Measurements from ENCODE around the gene GNG2. TPM values are rescaled to one million over a fixed set of nuclear protein-coding genes. Genes with fewer than 3 reads are reported as not detected.

Gene GNG2
- total RNA-seq, 1 experiment from 2014 or later: 0.23 TPM

DNA sequence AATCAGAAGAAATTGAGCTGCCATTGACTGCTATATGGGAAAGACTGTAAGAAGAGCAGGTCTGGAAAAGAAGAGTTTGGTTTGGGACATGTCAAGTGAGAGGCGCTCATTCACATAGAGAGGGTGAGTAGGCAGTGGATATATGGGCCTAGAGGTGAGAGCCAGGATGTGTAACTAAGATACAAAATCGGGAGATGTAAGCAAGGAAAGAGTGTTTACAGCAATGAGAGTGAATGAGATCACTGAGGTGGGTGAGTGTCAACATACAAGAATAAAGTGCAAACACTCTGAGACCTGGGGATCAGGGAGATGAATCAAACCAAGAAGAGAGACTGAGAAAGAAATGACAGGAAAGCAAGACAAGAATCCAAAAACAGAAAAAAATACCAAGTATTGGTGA, 70.9 kb downstream of the GNG2 start:
- Histone ChIP-seq H3K27me3 (ENCODE audit: control insufficient read depth, insufficient read depth, low read length) (no peaks in the 10 kb centered on the region), H3K9me3 (ENCODE audit: control insufficient read depth, insufficient read depth, low read depth, low read length) (no peaks in the 10 kb centered on the region), H3K36me3 (ENCODE audit: control insufficient read depth, insufficient read depth, low read length) (no peaks in the 10 kb centered on the region), H3K4me3 (ENCODE audit: low read depth in 2 of 2, low read length in 2 of 2) (no peak overlapping the region), H3K4me1 (ENCODE audit: control insufficient read depth, insufficient read depth, low read length) (no peaks in the 10 kb centered on the region), H3K27ac (ENCODE audit: low read length) (no peak overlapping the region)
- POLR2A ChIA-PET: no interaction called here
- CTCF ChIA-PET: no interaction called here
- DNase-seq (ENCODE audit: low read depth, low spot score) (no peak), ATAC-seq (no peak)
- intact Hi-C loops (cut with micrococcal nuclease; ENCODE audit: unreplicated experiment): no loop called here
- TF ChIP-seq SIN3A (IDR thresholded peaks at IDR 0.05; ENCODE audit: borderline replicate concordance, insufficient read depth, low read depth, low read length): no peak
- TF ChIP-seq TCF7L2 (IDR thresholded peaks at IDR 0.05; ENCODE audit: low read depth, low read length): no peak
- TF ChIP-seq, protein P1, sequence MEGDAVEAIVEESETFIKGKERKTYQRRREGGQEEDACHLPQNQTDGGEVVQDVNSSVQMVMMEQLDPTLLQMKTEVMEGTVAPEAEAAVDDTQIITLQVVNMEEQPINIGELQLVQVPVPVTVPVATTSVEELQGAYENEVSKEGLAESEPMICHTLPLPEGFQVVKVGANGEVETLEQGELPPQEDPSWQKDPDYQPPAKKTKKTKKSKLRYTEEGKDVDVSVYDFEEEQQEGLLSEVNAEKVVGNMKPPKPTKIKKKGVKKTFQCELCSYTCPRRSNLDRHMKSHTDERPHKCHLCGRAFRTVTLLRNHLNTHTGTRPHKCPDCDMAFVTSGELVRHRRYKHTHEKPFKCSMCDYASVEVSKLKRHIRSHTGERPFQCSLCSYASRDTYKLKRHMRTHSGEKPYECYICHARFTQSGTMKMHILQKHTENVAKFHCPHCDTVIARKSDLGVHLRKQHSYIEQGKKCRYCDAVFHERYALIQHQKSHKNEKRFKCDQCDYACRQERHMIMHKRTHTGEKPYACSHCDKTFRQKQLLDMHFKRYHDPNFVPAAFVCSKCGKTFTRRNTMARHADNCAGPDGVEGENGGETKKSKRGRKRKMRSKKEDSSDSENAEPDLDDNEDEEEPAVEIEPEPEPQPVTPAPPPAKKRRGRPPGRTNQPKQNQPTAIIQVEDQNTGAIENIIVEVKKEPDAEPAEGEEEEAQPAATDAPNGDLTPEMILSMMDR (IDR thresholded peaks at IDR 0.05): no peak
- TF ChIP-seq POLR2AphosphoS5 (IDR thresholded peaks at IDR 0.05; ENCODE audit: low read depth, low read length): no peak
- TF ChIP-seq, protein P2, sequence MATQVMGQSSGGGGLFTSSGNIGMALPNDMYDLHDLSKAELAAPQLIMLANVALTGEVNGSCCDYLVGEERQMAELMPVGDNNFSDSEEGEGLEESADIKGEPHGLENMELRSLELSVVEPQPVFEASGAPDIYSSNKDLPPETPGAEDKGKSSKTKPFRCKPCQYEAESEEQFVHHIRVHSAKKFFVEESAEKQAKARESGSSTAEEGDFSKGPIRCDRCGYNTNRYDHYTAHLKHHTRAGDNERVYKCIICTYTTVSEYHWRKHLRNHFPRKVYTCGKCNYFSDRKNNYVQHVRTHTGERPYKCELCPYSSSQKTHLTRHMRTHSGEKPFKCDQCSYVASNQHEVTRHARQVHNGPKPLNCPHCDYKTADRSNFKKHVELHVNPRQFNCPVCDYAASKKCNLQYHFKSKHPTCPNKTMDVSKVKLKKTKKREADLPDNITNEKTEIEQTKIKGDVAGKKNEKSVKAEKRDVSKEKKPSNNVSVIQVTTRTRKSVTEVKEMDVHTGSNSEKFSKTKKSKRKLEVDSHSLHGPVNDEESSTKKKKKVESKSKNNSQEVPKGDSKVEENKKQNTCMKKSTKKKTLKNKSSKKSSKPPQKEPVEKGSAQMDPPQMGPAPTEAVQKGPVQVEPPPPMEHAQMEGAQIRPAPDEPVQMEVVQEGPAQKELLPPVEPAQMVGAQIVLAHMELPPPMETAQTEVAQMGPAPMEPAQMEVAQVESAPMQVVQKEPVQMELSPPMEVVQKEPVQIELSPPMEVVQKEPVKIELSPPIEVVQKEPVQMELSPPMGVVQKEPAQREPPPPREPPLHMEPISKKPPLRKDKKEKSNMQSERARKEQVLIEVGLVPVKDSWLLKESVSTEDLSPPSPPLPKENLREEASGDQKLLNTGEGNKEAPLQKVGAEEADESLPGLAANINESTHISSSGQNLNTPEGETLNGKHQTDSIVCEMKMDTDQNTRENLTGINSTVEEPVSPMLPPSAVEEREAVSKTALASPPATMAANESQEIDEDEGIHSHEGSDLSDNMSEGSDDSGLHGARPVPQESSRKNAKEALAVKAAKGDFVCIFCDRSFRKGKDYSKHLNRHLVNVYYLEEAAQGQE (IDR thresholded peaks at IDR 0.05; ENCODE audit: insufficient read depth in 1 of 2, low read depth in 2 of 2, low read length in 1 of 2): no peak
- in situ Hi-C loops (cut with HindIII; ENCODE audit: low pct_unique_long_range_greater_than_20kb, low sequenced_read_pairs): no loop called here
- no TSS peak for BruUV-seq (replicated peaks)

DNA sequence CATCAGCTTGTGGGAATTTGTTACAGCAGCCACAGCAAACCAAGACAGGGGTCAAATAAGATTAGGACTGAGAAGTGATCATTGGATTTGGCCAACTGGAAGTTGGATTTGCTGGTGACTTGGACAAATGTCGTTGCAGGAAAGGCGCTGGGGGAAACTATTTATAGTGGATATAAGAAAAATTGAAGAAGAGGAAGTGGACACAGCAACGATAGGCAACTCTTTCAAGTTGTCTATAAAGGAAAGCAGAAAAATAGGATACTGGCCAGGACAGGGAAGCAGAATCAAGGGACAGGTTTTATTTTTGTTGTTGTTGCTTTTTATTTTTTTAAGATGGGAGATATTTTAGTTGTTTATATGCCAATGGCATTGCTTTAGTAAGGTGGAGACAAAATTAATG, 72.8 kb downstream of the GNG2 start:
- H3K4me1 ChIP-seq (ENCODE audit: control insufficient read depth, insufficient read depth, low read length): no peaks in the 10 kb centered on the region
- no peak overlapping the region for H3K27ac ChIP-seq (ENCODE audit: low read length)
- intact Hi-C loops (cut with micrococcal nuclease; ENCODE audit: unreplicated experiment): no loop called here
- ChIA-PET CTCF (no interaction called here), POLR2A (no interaction called here)
- DNase-seq (ENCODE audit: low read depth, low spot score) (no peak), ATAC-seq (no peak)
- H3K9me3 ChIP-seq (ENCODE audit: control insufficient read depth, insufficient read depth, low read depth, low read length): no peaks in the 10 kb centered on the region
- H3K27me3 ChIP-seq (ENCODE audit: control insufficient read depth, insufficient read depth, low read length): no peaks in the 10 kb centered on the region
- BruUV-seq (replicated peaks): no TSS peak
- H3K36me3 ChIP-seq (ENCODE audit: control insufficient read depth, insufficient read depth, low read length): no peaks in the 10 kb centered on the region
- in situ Hi-C loops (cut with HindIII; ENCODE audit: low pct_unique_long_range_greater_than_20kb, low sequenced_read_pairs): no loop called here
- TF ChIP-seq TCF7L2 (IDR thresholded peaks at IDR 0.05; ENCODE audit: low read depth, low read length) (no peak), SIN3A (IDR thresholded peaks at IDR 0.05; ENCODE audit: borderline replicate concordance, insufficient read depth, low read depth, low read length) (no peak), POLR2AphosphoS5 (IDR thresholded peaks at IDR 0.05; ENCODE audit: low read depth, low read length) (no peak)
- TF ChIP-seq, protein P1 (IDR thresholded peaks at IDR 0.05): no peak
- TF ChIP-seq, protein P2 (IDR thresholded peaks at IDR 0.05; ENCODE audit: insufficient read depth in 1 of 2, low read depth in 2 of 2, low read length in 1 of 2): no peak
- no peak overlapping the region for H3K4me3 ChIP-seq (ENCODE audit: low read depth in 2 of 2, low read length in 2 of 2)

All from Panc1 (cell line).